ENCODE results near the gene OR2B2. TPM values are rescaled to one million over a fixed set of nuclear protein-coding genes. Genes with fewer than 3 reads are reported as not detected.
A peak's percentile ranks its signal among the peaks of the same experiment; 100 is the strongest.

OR2B2 gene
- total and polyA plus RNA-seq, 12 donors: not detected

DNA sequence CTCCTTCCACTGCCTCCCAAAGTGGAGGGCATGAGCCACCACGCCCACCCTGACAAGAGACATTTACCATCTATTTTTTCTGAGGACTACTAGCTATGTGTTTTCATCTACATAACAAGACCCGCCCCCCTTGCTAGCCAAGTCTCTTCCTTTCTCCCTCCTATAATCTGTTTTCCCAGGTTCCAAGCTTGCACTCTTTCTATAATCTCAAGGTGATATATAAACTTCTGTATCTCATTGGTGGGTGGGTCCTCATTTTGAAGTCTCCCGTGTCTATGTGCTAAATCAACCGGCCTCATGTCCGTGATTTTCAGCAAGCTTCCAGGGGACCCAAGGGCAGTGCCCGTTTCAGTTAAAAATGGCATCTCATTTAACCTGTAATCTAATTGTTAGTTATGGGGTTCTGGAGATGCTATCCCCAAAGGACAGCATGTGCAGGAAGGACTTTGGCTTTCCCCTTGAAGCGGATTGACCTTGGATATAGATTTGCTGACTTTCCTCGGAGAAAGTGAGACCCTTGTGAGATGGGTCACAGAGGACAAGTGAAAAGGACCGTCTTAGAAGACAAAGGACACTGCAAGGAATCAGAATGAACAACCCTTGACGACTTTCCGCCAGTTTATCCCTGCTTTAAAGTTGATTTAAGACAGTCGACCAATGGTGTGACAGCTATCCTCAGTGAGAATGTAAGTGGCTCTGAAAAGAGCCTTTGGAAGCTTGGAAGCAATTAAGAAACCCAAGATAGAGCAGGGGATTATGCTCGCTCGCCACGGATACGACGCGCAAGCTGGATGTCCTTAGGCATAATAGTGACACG, 22.4 kb downstream of the OR2B2 start:
- Histone ChIP-seq H3K27me3 (no peaks in the 10 kb centered on the region), H3K9me3 (replicated peaks in 1 of 3) (no peaks in the 10 kb centered on the region), H3K36me3 (replicated peaks in 1 of 2) (no peaks in the 10 kb centered on the region), H3K4me1 (replicated peaks in 1 of 2) (peaks cover 7 to 9% of the 10 kb centered on the region in 2 donors), H3K27ac (peak overlapping the region in 1 of 5 donors; percentile 21), H3K4me3 (peak overlapping the region in 2 of 4 donors; percentile 13 to 32)
- WGBS, 4 donors: 35 to 46% (median 42%) methylated on average over 19 of the region's 19 CpGs
- intact Hi-C loops (cut with DNase I): loop anchor here (10.0 kb wide), 2 partner anchors 375 to 705 kb away; no protein-coding TSS in a partner anchor
- TF ChIP-seq POLR2A (IDR thresholded peaks at IDR 0.05): no peak
- TF ChIP-seq, protein P1, sequence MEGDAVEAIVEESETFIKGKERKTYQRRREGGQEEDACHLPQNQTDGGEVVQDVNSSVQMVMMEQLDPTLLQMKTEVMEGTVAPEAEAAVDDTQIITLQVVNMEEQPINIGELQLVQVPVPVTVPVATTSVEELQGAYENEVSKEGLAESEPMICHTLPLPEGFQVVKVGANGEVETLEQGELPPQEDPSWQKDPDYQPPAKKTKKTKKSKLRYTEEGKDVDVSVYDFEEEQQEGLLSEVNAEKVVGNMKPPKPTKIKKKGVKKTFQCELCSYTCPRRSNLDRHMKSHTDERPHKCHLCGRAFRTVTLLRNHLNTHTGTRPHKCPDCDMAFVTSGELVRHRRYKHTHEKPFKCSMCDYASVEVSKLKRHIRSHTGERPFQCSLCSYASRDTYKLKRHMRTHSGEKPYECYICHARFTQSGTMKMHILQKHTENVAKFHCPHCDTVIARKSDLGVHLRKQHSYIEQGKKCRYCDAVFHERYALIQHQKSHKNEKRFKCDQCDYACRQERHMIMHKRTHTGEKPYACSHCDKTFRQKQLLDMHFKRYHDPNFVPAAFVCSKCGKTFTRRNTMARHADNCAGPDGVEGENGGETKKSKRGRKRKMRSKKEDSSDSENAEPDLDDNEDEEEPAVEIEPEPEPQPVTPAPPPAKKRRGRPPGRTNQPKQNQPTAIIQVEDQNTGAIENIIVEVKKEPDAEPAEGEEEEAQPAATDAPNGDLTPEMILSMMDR (IDR thresholded peaks at IDR 0.05): no peak
- DNase-seq: no peak

DNA sequence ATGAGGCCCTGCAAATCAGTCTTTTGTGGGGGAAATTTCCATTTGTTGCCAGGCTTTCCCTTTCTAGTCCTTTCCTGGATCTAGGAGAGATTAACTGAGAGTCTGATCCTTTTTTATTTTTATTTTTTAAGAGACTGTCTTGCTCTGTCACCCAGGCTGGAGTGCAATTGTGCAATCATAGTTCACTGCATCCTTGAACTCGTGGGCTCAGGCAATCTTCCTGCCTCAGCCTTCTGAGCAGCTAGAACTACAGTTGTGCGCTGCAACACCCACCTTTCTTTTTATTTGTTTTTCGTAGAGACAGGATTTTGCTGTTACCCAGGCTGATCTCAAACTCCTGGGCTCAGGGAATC, 22.9 kb downstream of the OR2B2 start:
- no peaks in the 10 kb centered on the region for H3K9me3 ChIP-seq (replicated peaks in 1 of 3)
- TF ChIP-seq, protein P1 (IDR thresholded peaks at IDR 0.05): no peak
- TF ChIP-seq POLR2A (IDR thresholded peaks at IDR 0.05): no peak
- H3K27ac ChIP-seq: no peak overlapping the region
- peaks cover 7 to 9% of the 10 kb centered on the region in 2 donors for H3K4me1 ChIP-seq (replicated peaks in 1 of 2)
- peak in 1 of 7 donors; percentile 48 for DNase-seq
- no peaks in the 10 kb centered on the region for H3K27me3 ChIP-seq
- H3K36me3 ChIP-seq (replicated peaks in 1 of 2): no peaks in the 10 kb centered on the region
- intact Hi-C loops (cut with DNase I): no loop called here
- H3K4me3 ChIP-seq: no peak overlapping the region
- WGBS, 4 donors: 31 to 46% (median 36%) methylated on average over 3 of the region's 3 CpGs

DNA sequence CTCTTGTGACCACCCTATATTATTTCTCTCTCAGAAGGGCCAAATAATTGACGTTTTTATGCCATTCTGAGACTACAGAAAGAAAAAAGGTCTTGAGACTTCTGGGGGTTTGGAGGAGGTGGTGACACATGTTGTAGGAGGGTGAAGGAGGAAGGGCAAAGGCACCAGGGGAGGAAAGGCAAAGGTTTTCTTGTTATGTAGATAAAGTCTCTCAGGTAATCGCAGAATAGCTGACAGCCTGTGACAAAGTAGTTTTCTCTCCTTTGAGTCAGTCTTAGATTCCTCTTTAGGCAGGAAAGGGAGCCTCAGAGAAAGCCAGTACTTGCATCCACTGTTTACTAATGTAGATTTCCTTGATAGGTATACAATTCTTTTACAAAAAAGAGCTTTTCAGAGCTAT, 23.6 kb downstream of the OR2B2 start:
- intact Hi-C loops (cut with DNase I): no loop called here

DNA sequence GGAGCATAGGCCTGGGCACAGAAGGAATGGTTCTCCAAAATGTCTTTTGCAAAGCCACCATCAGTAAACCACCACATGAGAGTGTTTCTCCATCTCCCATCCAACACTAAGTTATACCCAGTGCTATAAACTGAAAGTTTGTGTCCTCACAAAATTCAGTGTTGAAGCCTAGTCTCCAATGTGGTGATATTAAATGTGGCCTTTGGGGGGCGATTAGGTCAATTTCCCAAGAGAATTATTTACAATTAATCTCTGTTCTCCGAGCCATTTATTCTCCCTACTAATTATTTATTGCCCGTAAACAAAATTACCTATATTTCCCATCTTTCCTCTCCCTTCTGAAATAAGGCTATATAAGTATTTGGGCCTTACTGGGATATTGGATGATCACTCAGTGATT, 26.1 kb downstream of the OR2B2 start:
- WGBS, 4 donors: 79 to 94% (median 85%) methylated on average over 3 of the region's 3 CpGs

More for the DNA sequence above, 23.6 kb downstream of the OR2B2 start:
- no peak for DNase-seq
- no peak overlapping the region for H3K27ac ChIP-seq
- H3K9me3 ChIP-seq (replicated peaks in 1 of 3): no peaks in the 10 kb centered on the region
- no peaks in the 10 kb centered on the region for H3K36me3 ChIP-seq (replicated peaks in 1 of 2)
- TF ChIP-seq, protein P1 (IDR thresholded peaks at IDR 0.05): no peak
- TF ChIP-seq POLR2A (IDR thresholded peaks at IDR 0.05): no peak
- H3K27me3 ChIP-seq: no peaks in the 10 kb centered on the region
- peaks cover 1 to 6% of the 10 kb centered on the region in 2 donors for H3K4me1 ChIP-seq (replicated peaks in 1 of 2)
- 75 to 79% (median 78%) methylated on average over 2 of the region's 2 CpGs for WGBS, 4 donors
- no peak overlapping the region for H3K4me3 ChIP-seq

More for the DNA sequence above, 26.1 kb downstream of the OR2B2 start:
- TF ChIP-seq POLR2A (IDR thresholded peaks at IDR 0.05): no peak
- TF ChIP-seq, protein P1 (IDR thresholded peaks at IDR 0.05): no peak
- no peak overlapping the region for H3K4me3 ChIP-seq
- H3K36me3 ChIP-seq (replicated peaks in 1 of 2): no peaks in the 10 kb centered on the region
- no peaks in the 10 kb centered on the region for H3K4me1 ChIP-seq (replicated peaks in 1 of 2)
- no peaks in the 10 kb centered on the region for H3K27me3 ChIP-seq
- H3K9me3 ChIP-seq (replicated peaks in 1 of 3): no peaks in the 10 kb centered on the region
- intact Hi-C loops (cut with DNase I): no loop called here
- DNase-seq: no peak
- H3K27ac ChIP-seq: no peak overlapping the region
